Tibial nerve (tissue), 4 donors: ENCODE results near the gene PFKM.

Source experiments
- EP300 ChIP-seq, 2 donors: sonication (generic); formaldehyde crosslinking; IDR thresholded peaks; one replicate each; pipeline ENCODE4 v1.6.1; 2017; ENCODE audit warnings: antibody characterized with exemption in 2 of 2, mild to moderate bottlenecking in 1 of 2
- POLR2A ChIP-seq, 2 donors: fragments of 450-650 bp; IDR thresholded peaks; one replicate each; pipeline ENCODE4 v1.6.1; 2017; ENCODE audit warnings: antibody characterized with exemption in 2 of 2, mild to moderate bottlenecking in 2 of 2, moderate library complexity in 2 of 2
- TF ChIP-seq, protein P1 (sequence below), 5 experiments: fragments of 200-600 bp in 3 of 5; fragments of 450-650 bp in 2 of 5; sonication (generic) in 3 of 5; IDR thresholded peaks; one replicate each; pipeline ENCODE4 v1.5.1; 2016 to 2019; ENCODE audit warnings: antibody characterized with exemption in 5 of 5, mild to moderate bottlenecking in 3 of 5, moderate library complexity in 2 of 5

DNA sequence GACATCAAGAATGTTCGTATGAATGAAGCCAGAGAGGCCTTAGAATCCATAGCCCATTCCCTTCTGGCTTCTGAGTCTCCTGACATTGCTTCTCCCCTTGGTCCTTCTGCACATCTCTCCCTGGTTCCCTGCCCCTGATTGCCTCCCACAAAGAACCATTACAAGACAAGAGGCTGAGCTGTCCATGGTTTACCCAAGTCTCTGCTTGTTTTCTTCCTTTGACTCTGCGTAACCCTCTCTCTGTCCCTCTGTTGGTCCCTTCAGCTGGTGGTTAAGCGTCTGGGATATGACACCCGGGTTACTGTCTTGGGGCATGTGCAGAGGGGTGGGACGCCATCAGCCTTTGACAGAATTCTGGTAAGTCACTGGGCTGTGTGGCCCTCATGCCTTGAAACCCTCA lies 15.9 kb downstream of the PFKM start:
- TF ChIP-seq, protein P1, sequence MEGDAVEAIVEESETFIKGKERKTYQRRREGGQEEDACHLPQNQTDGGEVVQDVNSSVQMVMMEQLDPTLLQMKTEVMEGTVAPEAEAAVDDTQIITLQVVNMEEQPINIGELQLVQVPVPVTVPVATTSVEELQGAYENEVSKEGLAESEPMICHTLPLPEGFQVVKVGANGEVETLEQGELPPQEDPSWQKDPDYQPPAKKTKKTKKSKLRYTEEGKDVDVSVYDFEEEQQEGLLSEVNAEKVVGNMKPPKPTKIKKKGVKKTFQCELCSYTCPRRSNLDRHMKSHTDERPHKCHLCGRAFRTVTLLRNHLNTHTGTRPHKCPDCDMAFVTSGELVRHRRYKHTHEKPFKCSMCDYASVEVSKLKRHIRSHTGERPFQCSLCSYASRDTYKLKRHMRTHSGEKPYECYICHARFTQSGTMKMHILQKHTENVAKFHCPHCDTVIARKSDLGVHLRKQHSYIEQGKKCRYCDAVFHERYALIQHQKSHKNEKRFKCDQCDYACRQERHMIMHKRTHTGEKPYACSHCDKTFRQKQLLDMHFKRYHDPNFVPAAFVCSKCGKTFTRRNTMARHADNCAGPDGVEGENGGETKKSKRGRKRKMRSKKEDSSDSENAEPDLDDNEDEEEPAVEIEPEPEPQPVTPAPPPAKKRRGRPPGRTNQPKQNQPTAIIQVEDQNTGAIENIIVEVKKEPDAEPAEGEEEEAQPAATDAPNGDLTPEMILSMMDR (IDR thresholded peaks at IDR 0.05), result no peak
- TF ChIP-seq EP300 (IDR thresholded peaks at IDR 0.05), result no peak
- no peak for TF ChIP-seq POLR2A (IDR thresholded peaks at IDR 0.05)
